Heart left ventricle (tissue), 13 donors: Measurements from ENCODE around the gene CPB2.

Experiments used
- CTCF ChIP-seq, 12 donors: fragments of 200-600 bp; sonication (generic) in 4 of 12; IDR thresholded peaks; one replicate each; pipeline versions ENCODE4 v1.5.0 to v1.8.0; 2018 to 2022; ENCODE audit warnings: antibody characterized with exemption in 12 of 12, mild to moderate bottlenecking in 5 of 12
- POLR2A ChIP-seq, 2 donors: fragments of 450-650 bp; IDR thresholded peaks; one replicate each; pipeline ENCODE4 v1.6.1; 2017; ENCODE audit warnings: antibody characterized with exemption in 2 of 2, mild to moderate bottlenecking in 2 of 2, moderate library complexity in 2 of 2
- donor health status: ischemic (EF 13 %, LVEDD 7.1; RV severe dilation, severe dysfunction).
- donor health status: DM: no; HTN: yes; CAD: no.
- donor health status: DM: no; HTN: no; CAD: no.
- donor health status: ischemic (EF 25% LVEDD 6.9; RV normal size, moderate dysfunction).
- donor health status: ischemic (EF 25% LVEDD 5.7; RV mildly dilated, moderate dysfunction).
- donor health status: ischemic (EF 35%, LVEDD 5.7; RV mildly dilated, moderate dysfunction).
- donor health status: nonischemic (EF 11% LVEDD 7.7; RV severe dilation, severe dysfunction).
- donor health status: DM: yes; HTN: yes; CAD: no.
- donor health status: PGD.
- donor health status: ischemic (EF 29% LVEDD 5.4; RV normal size, mild dysfunction).
- donor health status: nonischemic (EF 23%, LVEDD 6.1; RV moderate dilation, normal function).

- TF ChIP-seq POLR2A (IDR thresholded peaks at IDR 0.05) = no peak
- no peak for TF ChIP-seq CTCF (IDR thresholded peaks at IDR 0.05)
Measured at GRCh38 chr13:46145135-46145534, 40.3 kb upstream of the CPB2 start.
